ENCODE measurements around the gene SIGLEC12.

GRCh38 chr19:51529301-51529700 is 27.7 kb upstream of the SIGLEC12 start:
- TF ChIP-seq CTCF (optimal IDR thresholded peaks at IDR 0.05 in 1 of 3, IDR thresholded peaks at IDR 0.05 in 1 of 3, conservative IDR thresholded peaks at IDR 0.05 in 1 of 3; ENCODE audit: extremely low read depth in 1 of 3, insufficient read depth in 2 of 3, low read length in 3 of 3) = no peak
- no peak for TF ChIP-seq EZH2 (IDR thresholded peaks at IDR 0.05; ENCODE audit: low read length)

All from keratinocyte (primary cell).